Hematopoietic multipotent progenitor cell treated with erythropoietin and hydrocortisone succinate and interleukin-3 and kit ligand, for 15 days (in vitro differentiated cells): ENCODE measurements around the gene TPO.

Experiments
- DNase-seq: peaks from one replicate; pipeline ENCODE4 v3.0.0-alpha.2; 2015; ENCODE audit warnings: low spot score

Gene TPO

DNA sequence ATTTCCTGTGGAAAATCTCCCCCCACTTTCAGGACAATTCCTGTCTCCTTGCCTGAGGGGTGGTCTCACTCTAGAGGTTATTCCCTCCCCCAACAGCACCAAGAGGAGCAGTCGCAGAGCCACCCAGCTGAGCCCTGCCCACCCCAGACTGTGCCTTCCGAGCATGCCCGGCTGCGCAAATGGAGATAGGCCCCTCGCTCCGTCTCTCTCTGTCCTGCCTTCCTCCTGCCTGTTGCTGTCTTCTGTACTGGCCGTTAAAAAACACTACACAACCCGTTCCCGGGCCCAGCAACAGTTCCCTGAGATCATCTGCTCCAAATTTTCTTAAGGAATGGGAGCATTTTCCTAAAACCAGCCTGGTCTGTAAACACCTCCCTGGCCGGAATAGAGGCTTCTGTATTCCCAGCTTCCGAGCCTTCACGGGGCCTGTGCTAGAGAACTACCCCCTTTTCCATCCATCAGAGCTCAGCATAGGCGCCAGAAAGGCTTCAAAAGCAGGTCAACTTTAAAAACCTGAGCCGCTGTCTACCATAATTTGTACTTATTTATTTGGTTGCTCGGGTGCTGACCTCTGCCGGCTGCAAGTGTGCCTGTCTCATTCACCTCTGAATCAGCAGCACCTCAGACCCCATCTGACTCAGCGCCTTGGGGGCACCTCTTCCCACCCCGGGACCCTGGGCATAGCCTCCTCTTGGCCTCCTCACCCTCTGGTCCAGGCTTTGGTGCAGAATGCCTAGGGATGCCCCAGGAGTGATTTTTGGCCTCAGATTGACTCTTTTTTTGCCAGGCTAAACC, 171.6 kb downstream of the TPO start:
- DNase-seq = no peak

- no peak for DNase-seq
Observed at GRCh38 chr2:1585635-1586034, 172.4 kb downstream of the TPO start.

GRCh38 chr2:1586251-1586922, 173.1 kb downstream of the TPO start:
- DNase-seq = no peak

- no peak for DNase-seq
Observed at GRCh38 chr2:1586923-1587840, 173.9 kb downstream of the TPO start.

GRCh38 chr2:1588051-1588977, 175.1 kb downstream of the TPO start:
- DNase-seq = no peak

DNA sequence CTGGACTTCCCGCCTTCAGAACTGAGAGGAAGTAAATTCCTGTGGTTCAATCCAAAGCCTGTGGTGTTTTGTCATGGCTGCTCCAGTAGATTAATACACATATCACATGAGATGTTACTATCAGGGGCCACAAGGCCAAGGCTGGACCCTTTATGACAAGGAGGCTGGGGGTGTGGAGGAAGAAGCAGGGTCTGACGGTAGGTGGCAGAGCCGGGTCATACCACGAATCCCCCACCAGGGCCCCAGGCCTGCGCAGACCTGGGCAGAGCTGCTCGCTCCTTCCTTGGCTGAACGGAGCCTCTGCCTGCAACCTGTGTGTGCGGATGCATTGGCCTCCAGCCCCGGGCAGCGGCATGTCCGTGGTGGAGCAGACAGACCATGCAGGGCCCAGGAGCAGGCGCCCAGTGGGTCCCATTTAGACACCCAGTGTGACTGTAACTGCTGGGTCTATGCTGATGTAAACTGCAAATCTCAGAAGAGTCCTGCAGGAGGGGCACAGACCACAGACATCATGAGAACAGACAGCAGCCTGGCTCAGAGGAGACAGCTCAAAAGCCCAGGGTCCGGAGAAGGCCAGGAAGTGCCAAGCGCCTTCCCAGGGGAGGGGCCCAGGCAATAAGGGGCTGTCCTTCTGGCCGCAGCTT, 175.8 kb downstream of the TPO start:
- no peak for DNase-seq

DNA sequence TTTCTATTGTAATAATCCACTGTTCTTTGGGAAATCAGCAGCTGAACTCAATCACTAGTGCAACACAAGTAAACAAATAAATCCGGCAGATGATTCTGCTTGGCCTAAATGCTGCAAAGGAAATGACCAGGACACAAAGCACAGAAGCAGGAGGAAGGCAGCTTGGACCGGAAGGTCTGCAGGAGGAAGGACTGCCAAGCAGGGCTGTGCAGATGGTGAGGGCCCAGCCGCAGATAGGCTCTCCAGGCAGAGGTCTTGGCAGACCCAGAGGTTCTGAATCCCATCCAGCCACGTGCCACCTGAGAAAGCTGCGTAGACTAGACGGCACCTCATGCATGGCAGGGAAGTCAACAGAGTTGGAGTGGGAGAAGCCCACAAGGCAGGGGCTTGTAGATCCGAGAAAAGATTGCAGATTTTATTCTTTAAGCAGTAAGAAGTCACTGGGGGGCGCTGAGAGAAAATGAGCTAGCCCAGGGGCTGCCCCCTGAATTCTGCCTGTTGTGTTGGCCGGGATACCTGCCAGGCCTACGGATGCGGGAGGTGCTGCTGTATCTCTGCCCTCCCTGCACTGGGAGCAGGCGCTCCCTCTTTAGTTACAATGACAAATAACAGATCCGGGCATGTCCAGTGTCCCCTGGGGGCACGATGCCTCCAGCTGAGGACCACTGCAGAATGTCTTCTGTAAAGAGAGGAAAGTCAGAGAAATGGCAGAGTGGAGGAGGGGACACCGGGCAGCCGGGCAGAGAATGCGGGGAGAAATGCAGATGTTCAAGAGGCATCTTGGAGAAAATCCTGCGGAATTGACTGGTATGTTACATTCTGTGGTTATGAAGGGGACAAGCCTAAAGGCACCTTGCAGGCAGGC, 177.6 kb downstream of the TPO start:
- DNase-seq = no peak

GRCh38 chr2:1591461-1591770, 178.2 kb downstream of the TPO start:
- DNase-seq = no peak
